ENCODE measurements around the gene RAPGEF2.

RAPGEF2 gene

GRCh38 chr4:159204566-159204965 is 101.7 kb downstream of the RAPGEF2 start:
- no peaks in the 10 kb centered on the region for H3K9me3 Mint-ChIP-seq
- peak overlapping the region; percentile 22 for H3K27ac Mint-ChIP-seq
- H3K27me3 Mint-ChIP-seq, result no peaks in the 10 kb centered on the region
- H3K4me3 Mint-ChIP-seq, result no peak overlapping the region
- H3K4me1 Mint-ChIP-seq (ENCODE audit: low read depth), result peaks cover 63% of the 10 kb centered on the region
- no peak for DNase-seq
- H3K36me3 Mint-ChIP-seq (ENCODE audit: low read depth), result peaks cover 8% of the 10 kb centered on the region

DNA sequence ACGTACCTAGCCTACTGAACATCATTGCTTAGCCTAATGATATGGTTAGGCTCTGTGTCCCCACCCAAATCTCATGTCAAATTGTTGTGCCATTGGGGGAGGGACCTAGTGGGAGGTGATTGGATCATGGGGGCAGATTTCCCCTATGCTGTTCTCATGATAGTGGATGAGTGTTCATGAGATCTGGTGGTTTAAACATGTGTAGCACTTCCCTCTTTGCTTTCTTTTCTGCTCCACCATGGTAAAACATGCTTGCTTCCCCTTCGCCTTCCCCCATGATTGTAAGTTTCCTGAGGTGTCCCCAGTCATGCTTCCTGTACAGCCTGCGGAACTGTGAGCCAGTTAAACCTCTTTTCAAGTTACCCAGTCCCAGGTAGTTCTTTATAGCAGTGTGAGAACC is 102.6 kb downstream of the RAPGEF2 start:
- H3K4me1 Mint-ChIP-seq (ENCODE audit: low read depth), result peaks cover 62% of the 10 kb centered on the region
- DNase-seq, result no peak
- peak overlapping the region; percentile 92 for H3K27ac Mint-ChIP-seq
- no peak overlapping the region for H3K4me3 Mint-ChIP-seq
- no peaks in the 10 kb centered on the region for H3K9me3 Mint-ChIP-seq
- peaks cover 9% of the 10 kb centered on the region for H3K36me3 Mint-ChIP-seq (ENCODE audit: low read depth)
- no peaks in the 10 kb centered on the region for H3K27me3 Mint-ChIP-seq

- DNase-seq, result peak; percentile 42
- peaks cover 62% of the 10 kb centered on the region for H3K4me1 Mint-ChIP-seq (ENCODE audit: low read depth)
- H3K27me3 Mint-ChIP-seq, result no peaks in the 10 kb centered on the region
- peaks cover 15% of the 10 kb centered on the region for H3K36me3 Mint-ChIP-seq (ENCODE audit: low read depth)
- peak overlapping the region; percentile 60 for H3K4me3 Mint-ChIP-seq
- no peaks in the 10 kb centered on the region for H3K9me3 Mint-ChIP-seq
- H3K27ac Mint-ChIP-seq, result peak overlapping the region; percentile 92
Measured at GRCh38 chr4:159206427-159206871, 103.6 kb downstream of the RAPGEF2 start.

- no peaks in the 10 kb centered on the region for H3K9me3 Mint-ChIP-seq
- DNase-seq, result no peak
- H3K27me3 Mint-ChIP-seq, result no peaks in the 10 kb centered on the region
- no peak overlapping the region for H3K27ac Mint-ChIP-seq
- no peak overlapping the region for H3K4me3 Mint-ChIP-seq
- H3K4me1 Mint-ChIP-seq (ENCODE audit: low read depth), result peaks cover 44% of the 10 kb centered on the region
- peaks cover 20% of the 10 kb centered on the region for H3K36me3 Mint-ChIP-seq (ENCODE audit: low read depth)
Measured at GRCh38 chr4:159209249-159209648, 106.4 kb downstream of the RAPGEF2 start.

GRCh38 chr4:159210975-159211374 is 108.1 kb downstream of the RAPGEF2 start:
- no peak for DNase-seq
- H3K27ac Mint-ChIP-seq, result no peak overlapping the region
- no peak overlapping the region for H3K4me3 Mint-ChIP-seq
- peaks cover 28% of the 10 kb centered on the region for H3K4me1 Mint-ChIP-seq (ENCODE audit: low read depth)
- no peaks in the 10 kb centered on the region for H3K9me3 Mint-ChIP-seq
- H3K36me3 Mint-ChIP-seq (ENCODE audit: low read depth), result peaks cover 19% of the 10 kb centered on the region
- no peaks in the 10 kb centered on the region for H3K27me3 Mint-ChIP-seq

GRCh38 chr4:159212675-159213293 is 109.9 kb downstream of the RAPGEF2 start:
- no peak for DNase-seq
- H3K27ac Mint-ChIP-seq, result no peak overlapping the region
- H3K4me3 Mint-ChIP-seq, result no peak overlapping the region
- peaks cover 12% of the 10 kb centered on the region for H3K4me1 Mint-ChIP-seq (ENCODE audit: low read depth)
- no peaks in the 10 kb centered on the region for H3K27me3 Mint-ChIP-seq
- H3K36me3 Mint-ChIP-seq (ENCODE audit: low read depth), result peaks cover 18% of the 10 kb centered on the region
- H3K9me3 Mint-ChIP-seq, result no peaks in the 10 kb centered on the region

DNA sequence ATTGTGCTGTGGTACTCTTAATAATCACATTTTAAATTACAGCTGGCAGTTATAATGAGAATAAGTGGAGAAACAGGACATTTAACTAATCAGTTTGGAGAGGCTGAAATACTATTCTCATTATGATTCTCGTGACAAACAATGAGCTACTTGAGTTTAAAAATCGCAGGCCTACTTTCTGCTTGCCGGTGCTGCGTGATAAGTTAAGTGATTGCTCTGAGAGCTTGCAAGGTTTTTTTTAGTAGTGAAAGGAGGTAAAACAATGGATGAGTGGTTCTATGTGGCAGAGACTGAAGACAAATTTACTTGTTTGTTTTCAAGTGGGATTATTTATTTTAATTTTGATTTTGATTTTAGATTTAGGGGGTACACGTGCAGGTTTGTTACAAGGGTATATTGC is 114.0 kb downstream of the RAPGEF2 start:
- no peak for DNase-seq
- Mint-ChIP-seq H3K4me3 (no peak overlapping the region), H3K27me3 (no peaks in the 10 kb centered on the region), H3K4me1 (ENCODE audit: low read depth) (peaks cover 1% of the 10 kb centered on the region), H3K27ac (no peak overlapping the region), H3K9me3 (no peaks in the 10 kb centered on the region), H3K36me3 (ENCODE audit: low read depth) (peaks cover 2% of the 10 kb centered on the region)

GRCh38 chr4:159219862-159220261 is 117.0 kb downstream of the RAPGEF2 start:
- Mint-ChIP-seq H3K4me3 (no peak overlapping the region), H3K27ac (no peak overlapping the region), H3K36me3 (ENCODE audit: low read depth) (no peaks in the 10 kb centered on the region), H3K4me1 (ENCODE audit: low read depth) (peaks cover 10% of the 10 kb centered on the region), H3K9me3 (no peaks in the 10 kb centered on the region), H3K27me3 (no peaks in the 10 kb centered on the region)
- DNase-seq, result no peak

GRCh38 chr4:159220353-159220752 is 117.5 kb downstream of the RAPGEF2 start:
- Mint-ChIP-seq H3K9me3 (no peaks in the 10 kb centered on the region), H3K4me3 (no peak overlapping the region), H3K27ac (no peak overlapping the region), H3K36me3 (ENCODE audit: low read depth) (no peaks in the 10 kb centered on the region), H3K27me3 (no peaks in the 10 kb centered on the region), H3K4me1 (ENCODE audit: low read depth) (peaks cover 13% of the 10 kb centered on the region)
- DNase-seq, result no peak

- DNase-seq, result no peak
- no peak overlapping the region for H3K27ac Mint-ChIP-seq
- H3K36me3 Mint-ChIP-seq (ENCODE audit: low read depth), result no peaks in the 10 kb centered on the region
- H3K27me3 Mint-ChIP-seq, result no peaks in the 10 kb centered on the region
- H3K9me3 Mint-ChIP-seq, result no peaks in the 10 kb centered on the region
- no peak overlapping the region for H3K4me3 Mint-ChIP-seq
- H3K4me1 Mint-ChIP-seq (ENCODE audit: low read depth), result peaks cover 18% of the 10 kb centered on the region
Measured at GRCh38 chr4:159221280-159221679, 118.4 kb downstream of the RAPGEF2 start.

GRCh38 chr4:159222043-159222552 is 119.2 kb downstream of the RAPGEF2 start:
- H3K4me3 Mint-ChIP-seq, result no peak overlapping the region
- H3K9me3 Mint-ChIP-seq, result no peaks in the 10 kb centered on the region
- H3K36me3 Mint-ChIP-seq (ENCODE audit: low read depth), result no peaks in the 10 kb centered on the region
- H3K4me1 Mint-ChIP-seq (ENCODE audit: low read depth), result peaks cover 26% of the 10 kb centered on the region
- H3K27ac Mint-ChIP-seq, result no peak overlapping the region
- no peaks in the 10 kb centered on the region for H3K27me3 Mint-ChIP-seq
- no peak for DNase-seq

- Mint-ChIP-seq H3K36me3 (ENCODE audit: low read depth) (no peaks in the 10 kb centered on the region), H3K27ac (no peak overlapping the region), H3K9me3 (no peaks in the 10 kb centered on the region), H3K27me3 (no peaks in the 10 kb centered on the region), H3K4me3 (no peak overlapping the region), H3K4me1 (ENCODE audit: low read depth) (peaks cover 29% of the 10 kb centered on the region)
- DNase-seq, result no peak
Measured at GRCh38 chr4:159224408-159224807, 121.5 kb downstream of the RAPGEF2 start.

DNA sequence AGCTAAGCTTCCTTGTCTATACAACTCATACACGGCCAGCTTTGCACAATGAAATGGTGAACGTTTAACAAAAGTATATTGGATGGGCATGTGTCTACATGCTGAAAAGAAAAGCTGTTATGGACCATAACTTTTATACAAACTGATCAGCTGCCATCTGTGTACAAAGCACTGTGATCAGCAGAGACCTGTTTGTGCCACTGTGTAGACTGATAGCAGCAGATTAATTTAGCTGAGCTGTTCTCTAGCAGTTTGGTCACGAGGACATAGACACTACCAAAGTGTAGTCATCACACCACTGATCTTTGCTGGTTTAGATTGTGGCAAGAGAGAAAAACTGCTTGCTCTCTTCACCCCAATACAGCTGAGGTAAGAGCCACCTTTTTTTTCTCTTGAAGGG is 124.5 kb downstream of the RAPGEF2 start:
- Mint-ChIP-seq H3K27ac (no peak overlapping the region), H3K36me3 (ENCODE audit: low read depth) (no peaks in the 10 kb centered on the region), H3K9me3 (no peaks in the 10 kb centered on the region), H3K4me3 (no peak overlapping the region), H3K27me3 (no peaks in the 10 kb centered on the region), H3K4me1 (ENCODE audit: low read depth) (peaks cover 27% of the 10 kb centered on the region)
- no peak for DNase-seq

DNA sequence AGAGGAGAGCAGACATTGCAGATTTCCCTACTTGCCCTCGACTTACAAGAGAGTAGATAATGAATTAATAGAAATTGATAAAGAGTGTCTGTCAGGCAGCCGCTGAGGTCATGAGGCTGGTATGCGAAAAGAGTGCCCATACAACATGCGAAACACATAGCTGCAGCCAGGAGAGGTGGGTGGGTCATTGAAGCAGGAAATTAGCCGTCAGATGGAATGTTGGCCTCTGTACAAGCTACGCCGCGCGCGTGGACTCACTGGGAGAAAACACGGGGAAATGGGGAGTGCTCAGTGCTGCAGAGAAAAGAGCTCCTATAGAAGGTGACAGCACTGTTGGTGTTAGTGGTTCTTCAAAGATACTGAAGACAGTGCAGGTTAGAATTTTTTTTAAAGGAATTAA is 125.1 kb downstream of the RAPGEF2 start:
- Mint-ChIP-seq H3K4me1 (ENCODE audit: low read depth) (peaks cover 32% of the 10 kb centered on the region), H3K36me3 (ENCODE audit: low read depth) (no peaks in the 10 kb centered on the region), H3K27ac (no peak overlapping the region), H3K4me3 (no peak overlapping the region), H3K27me3 (no peaks in the 10 kb centered on the region), H3K9me3 (no peaks in the 10 kb centered on the region)
- no peak for DNase-seq

GRCh38 chr4:159229164-159229563 is 126.3 kb downstream of the RAPGEF2 start:
- H3K27me3 Mint-ChIP-seq, result no peaks in the 10 kb centered on the region
- H3K27ac Mint-ChIP-seq, result no peak overlapping the region
- H3K4me1 Mint-ChIP-seq (ENCODE audit: low read depth), result peaks cover 37% of the 10 kb centered on the region
- H3K9me3 Mint-ChIP-seq, result peaks cover 4% of the 10 kb centered on the region
- no peak overlapping the region for H3K4me3 Mint-ChIP-seq
- H3K36me3 Mint-ChIP-seq (ENCODE audit: low read depth), result peaks cover 3% of the 10 kb centered on the region
- no peak for DNase-seq

Measured in activated T-cell treated with anti-CD3 and anti-CD28 coated beads, Interleukin-2, amount 50 U/mL, for 24 hours (primary cell).